HG02981 (cell line): Measurements from ENCODE around the gene COMMD9.

Experiments used
- ATAC-seq: cut with Tn5 transposase; IDR thresholded peaks from one replicate; pipeline ENCODE4 v1.9.1; 2021; ENCODE audit warnings: mild to moderate bottlenecking, moderate library complexity; ENCODE audit not compliant: unreplicated experiment

COMMD9 gene

GRCh38 chr11:36228689-36229088 lies 60.5 kb downstream of the COMMD9 start:
- no peak for ATAC-seq

- ATAC-seq: no peak
These were observed 62.2 kb downstream of the COMMD9 start for GRCh38 chr11:36227044-36227443.

GRCh38 chr11:36224209-36224882 lies 64.9 kb downstream of the COMMD9 start:
- ATAC-seq: no peak

GRCh38 chr11:36222831-36223635 lies 66.2 kb downstream of the COMMD9 start:
- ATAC-seq: no peak
